ENCODE data around the gene PRKCD.

Gene PRKCD

DNA sequence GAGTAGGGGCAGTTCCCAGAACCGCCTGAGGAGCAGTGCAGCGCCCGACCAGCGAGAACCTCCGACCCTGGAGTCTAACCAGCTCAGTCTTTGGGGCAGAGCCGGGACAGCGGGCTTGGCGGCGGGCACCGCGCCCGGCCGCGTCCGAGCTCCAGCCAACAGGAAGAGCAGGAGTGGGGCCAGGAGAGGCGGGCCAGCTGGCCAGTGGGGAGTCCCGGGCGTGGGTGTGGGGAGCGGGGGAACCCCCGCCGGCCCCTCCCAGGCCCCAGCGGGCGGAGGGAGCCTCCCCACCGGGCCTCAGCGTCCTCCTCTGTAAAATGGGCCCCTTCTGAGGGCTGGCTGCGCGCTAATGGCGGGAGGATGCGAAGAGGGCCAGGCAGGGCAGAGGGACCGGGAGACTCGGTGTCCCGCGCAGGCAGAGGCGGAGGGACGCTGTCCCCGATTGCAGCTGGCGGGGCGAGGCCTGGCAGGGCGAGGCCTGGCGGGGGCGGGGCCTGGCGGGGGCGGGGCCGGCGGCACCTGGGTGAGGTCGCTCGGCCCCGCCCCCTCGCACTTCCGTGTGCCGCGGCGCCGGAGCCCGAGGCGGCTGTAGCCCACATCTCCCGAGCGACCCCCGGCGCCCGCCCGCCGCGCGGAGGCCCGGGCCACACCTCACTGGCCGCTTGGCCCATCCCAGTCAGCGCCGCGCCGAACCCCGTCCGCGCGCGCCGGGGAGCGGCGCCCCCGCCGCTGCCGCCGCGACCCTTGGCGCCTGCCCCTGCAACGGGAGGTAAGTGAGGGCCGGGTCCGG is at the start of gene PRKCD:
PRKCD (plus strand) TSS at position 550 of the 790 bp plus-strand sequence. CDS start 17,214 bp downstream, outside the sequence.
- H3K4me3 ChIP-seq (ENCODE audit: low read depth, low read length): peak within 1 kb of the TSS; percentile 89
- DNase-seq (ENCODE audit: low read depth): peak; percentile 89
- TF ChIP-seq, protein P1, sequence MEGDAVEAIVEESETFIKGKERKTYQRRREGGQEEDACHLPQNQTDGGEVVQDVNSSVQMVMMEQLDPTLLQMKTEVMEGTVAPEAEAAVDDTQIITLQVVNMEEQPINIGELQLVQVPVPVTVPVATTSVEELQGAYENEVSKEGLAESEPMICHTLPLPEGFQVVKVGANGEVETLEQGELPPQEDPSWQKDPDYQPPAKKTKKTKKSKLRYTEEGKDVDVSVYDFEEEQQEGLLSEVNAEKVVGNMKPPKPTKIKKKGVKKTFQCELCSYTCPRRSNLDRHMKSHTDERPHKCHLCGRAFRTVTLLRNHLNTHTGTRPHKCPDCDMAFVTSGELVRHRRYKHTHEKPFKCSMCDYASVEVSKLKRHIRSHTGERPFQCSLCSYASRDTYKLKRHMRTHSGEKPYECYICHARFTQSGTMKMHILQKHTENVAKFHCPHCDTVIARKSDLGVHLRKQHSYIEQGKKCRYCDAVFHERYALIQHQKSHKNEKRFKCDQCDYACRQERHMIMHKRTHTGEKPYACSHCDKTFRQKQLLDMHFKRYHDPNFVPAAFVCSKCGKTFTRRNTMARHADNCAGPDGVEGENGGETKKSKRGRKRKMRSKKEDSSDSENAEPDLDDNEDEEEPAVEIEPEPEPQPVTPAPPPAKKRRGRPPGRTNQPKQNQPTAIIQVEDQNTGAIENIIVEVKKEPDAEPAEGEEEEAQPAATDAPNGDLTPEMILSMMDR (IDR thresholded peaks at IDR 0.05; ENCODE audit: insufficient read depth, low read depth, low read length, missing control alignments): peak; percentile 58

GRCh38 chr3:53111822-53112221 is 49.2 kb upstream of the PRKCD start:
- TF ChIP-seq, protein P1 (IDR thresholded peaks at IDR 0.05; ENCODE audit: insufficient read depth, low read depth, low read length, missing control alignments): no peak
- H3K4me3 ChIP-seq (ENCODE audit: low read depth, low read length): no peak overlapping the region
- DNase-seq (ENCODE audit: low read depth): no peak

GRCh38 chr3:53113293-53114010 is 47.6 kb upstream of the PRKCD start:
- TF ChIP-seq, protein P1 (IDR thresholded peaks at IDR 0.05; ENCODE audit: insufficient read depth, low read depth, low read length, missing control alignments): no peak
- no peak overlapping the region for H3K4me3 ChIP-seq (ENCODE audit: low read depth, low read length)
- no peak for DNase-seq (ENCODE audit: low read depth)

- DNase-seq (ENCODE audit: low read depth): peak; percentile 86
- H3K4me3 ChIP-seq (ENCODE audit: low read depth, low read length): no peak overlapping the region
- TF ChIP-seq, protein P1 (IDR thresholded peaks at IDR 0.05; ENCODE audit: insufficient read depth, low read depth, low read length, missing control alignments): peak; percentile 98
Measured at GRCh38 chr3:53114011-53114400, 47.0 kb upstream of the PRKCD start.

DNA sequence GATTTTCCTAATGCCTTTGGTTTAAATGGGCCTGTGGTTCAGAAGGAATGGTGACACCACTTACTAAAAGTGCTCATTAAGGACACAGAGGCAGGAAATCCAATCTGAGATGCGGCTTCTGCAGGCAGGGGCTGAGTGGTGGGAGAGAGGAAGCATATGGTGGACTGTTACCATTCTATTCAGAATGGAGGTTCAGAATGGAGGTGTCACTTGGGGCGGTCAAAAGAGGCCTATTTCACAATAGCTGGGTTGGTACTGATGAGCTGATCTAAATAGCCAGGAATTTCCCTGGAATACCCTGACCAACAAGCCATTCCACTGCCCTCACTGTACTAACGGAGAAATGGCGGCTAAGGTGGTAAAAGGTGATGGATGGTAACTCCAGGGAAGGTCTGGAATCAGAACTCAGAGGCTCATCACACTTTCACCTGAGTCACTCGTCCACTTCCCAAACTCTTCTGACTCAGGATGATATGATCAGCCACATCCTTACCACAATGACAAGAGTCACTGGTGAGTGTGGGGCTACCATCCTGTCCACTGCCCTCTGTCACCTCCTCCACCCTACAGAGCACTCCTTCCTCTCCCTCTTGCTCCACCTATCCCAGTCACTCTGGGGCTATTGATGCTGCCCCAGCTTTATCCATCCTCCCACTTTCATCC is 46.5 kb upstream of the PRKCD start:
- no peak for DNase-seq (ENCODE audit: low read depth)
- no peak overlapping the region for H3K4me3 ChIP-seq (ENCODE audit: low read depth, low read length)
- TF ChIP-seq, protein P1 (IDR thresholded peaks at IDR 0.05; ENCODE audit: insufficient read depth, low read depth, low read length, missing control alignments): no peak

- TF ChIP-seq, protein P1 (IDR thresholded peaks at IDR 0.05; ENCODE audit: insufficient read depth, low read depth, low read length, missing control alignments): no peak
- no peak for DNase-seq (ENCODE audit: low read depth)
- H3K4me3 ChIP-seq (ENCODE audit: low read depth, low read length): no peak overlapping the region
Measured at GRCh38 chr3:53116956-53117355, 44.1 kb upstream of the PRKCD start.

Measured in GM12865 (cell line).